GM21447 (cell line): ENCODE data around the gene AQP6.

Experiments
- ATAC-seq: cut with Tn5 transposase; IDR thresholded peaks from one replicate; pipeline ENCODE4 v1.9.1; 2021; ENCODE audit not compliant: unreplicated experiment

AQP6 gene

GRCh38 chr12:49942921-49943624 lies 29.7 kb upstream of the AQP6 start:
- ATAC-seq: no peak

- ATAC-seq: no peak
These were observed 29.2 kb upstream of the AQP6 start for GRCh38 chr12:49943625-49943960.

- ATAC-seq: no peak
These were observed 28.7 kb upstream of the AQP6 start for GRCh38 chr12:49944046-49944445.

- ATAC-seq: no peak
These were observed 28.0 kb upstream of the AQP6 start for GRCh38 chr12:49944718-49945117.

GRCh38 chr12:49945394-49946080 lies 27.2 kb upstream of the AQP6 start:
- peak; percentile 70 for ATAC-seq

DNA sequence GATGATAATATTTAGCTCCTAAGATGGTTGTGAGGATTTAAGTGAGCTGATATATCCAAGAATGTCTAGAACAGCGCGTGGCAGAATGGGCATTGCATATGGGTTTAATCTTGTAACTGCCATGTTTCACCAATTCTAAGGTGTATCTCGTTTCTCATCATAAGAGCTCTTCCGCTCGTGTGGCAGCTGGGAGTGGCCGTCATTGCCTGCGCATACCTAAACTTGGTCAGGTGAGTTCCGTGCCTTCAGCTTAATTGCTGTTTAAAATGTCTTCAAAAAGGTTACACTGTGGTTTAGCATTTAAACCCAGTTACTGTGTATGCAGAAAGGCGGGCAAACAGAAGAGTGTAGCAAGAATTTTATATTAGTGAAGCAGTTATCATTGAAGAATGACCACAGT lies 26.7 kb upstream of the AQP6 start:
- ATAC-seq: no peak

DNA sequence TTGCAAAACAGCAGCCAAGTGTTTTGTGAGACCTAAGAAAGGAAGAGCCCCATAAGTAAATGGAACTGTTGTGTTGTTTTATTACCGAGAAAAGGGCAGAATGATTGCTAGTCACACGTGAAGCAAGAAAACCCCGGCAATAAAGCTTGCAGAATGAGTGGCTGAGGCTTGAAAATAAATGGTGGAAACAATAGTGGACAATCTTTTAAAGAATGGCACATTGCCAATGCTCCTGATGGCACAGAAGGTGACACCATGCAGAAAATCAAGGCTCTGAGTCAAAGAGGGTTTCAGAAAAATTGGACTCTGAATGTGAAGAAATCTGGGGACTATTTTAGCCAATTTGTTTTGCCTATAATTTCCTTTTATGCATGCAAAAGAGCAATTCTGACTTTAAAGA lies 26.2 kb upstream of the AQP6 start:
- no peak for ATAC-seq

GRCh38 chr12:49947593-49948226 lies 25.0 kb upstream of the AQP6 start:
- no peak for ATAC-seq

DNA sequence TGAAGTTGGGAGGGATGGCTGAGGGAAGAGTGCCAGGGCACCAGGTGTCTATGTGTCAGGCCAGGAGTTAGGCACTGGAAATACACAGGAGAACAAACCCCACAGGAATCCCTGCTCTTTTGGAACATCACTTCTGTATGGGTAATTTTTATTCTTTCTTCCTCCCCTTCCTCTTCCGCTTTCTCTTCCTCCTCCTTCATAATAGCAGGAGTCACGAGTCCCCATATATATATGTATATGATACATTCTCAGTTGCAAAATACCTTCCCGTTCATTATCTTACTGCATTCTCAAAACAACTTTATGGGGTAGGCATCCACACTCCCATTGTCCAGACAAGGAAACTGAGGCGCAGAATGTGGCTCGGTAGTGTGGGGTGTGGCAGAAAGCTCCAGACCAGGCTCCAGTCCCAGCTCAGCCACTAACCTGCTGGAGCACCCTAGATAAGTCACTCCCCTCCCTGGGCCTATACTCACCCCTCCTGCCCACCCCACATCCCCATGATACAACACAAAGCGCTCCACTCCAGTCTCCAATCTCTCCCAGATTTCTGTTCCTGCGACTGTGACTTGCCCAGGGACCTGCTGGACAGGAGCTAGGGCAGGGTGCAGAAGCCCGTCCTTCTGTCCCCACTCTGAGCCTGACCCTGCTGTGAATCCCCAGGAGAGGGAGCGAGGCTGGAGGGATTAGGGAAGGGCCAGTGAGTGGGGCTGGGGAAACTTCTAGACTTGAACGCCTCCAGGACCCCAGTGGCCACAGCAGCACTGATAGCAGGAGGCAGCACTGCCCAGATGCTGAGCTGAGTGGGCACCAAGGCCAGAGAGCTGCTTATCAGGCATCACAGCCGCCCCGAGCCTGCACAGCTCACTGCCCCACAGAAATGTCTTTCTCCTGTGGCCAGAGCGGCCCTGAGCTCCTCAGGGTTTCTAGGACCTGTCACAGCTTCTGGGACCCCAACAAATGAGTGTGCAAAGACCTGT lies 23.6 kb upstream of the AQP6 start:
- ATAC-seq: no peak

DNA sequence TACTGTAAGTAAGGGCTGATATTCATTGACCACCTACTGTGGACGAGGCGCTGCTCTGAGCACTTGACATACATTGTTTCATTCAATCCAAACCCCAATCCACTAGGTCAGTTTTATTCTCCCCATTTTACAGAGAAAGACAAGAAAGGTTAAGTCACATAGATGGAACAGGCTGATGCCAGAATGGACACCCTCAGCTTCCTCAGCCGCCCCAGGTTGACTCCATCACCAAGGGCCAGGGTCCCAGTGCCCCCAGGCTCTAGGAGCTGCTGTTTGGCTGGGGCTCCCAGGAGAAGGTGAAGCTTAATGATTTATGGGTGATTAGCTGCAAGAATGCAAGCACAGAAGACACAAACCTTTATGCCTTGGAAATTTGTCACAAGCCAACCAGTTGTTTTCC lies 22.9 kb upstream of the AQP6 start:
- no peak for ATAC-seq

- no peak for ATAC-seq
These were observed 22.2 kb upstream of the AQP6 start, which contains the start of gene AQP2 for GRCh38 chr12:49950273-49951251. Gene AQP2 (plus strand): TSS chr12:49950737. CDS start chr12:49950831, 94 bp downstream.

GRCh38 chr12:49951411-49952240 lies 21.1 kb upstream of the AQP6 start:
- ATAC-seq: no peak

- ATAC-seq: no peak
These were observed 20.2 kb upstream of the AQP6 start for GRCh38 chr12:49952391-49953055.

GRCh38 chr12:49953151-49953550 lies 19.6 kb upstream of the AQP6 start:
- no peak for ATAC-seq

GRCh38 chr12:49953961-49954846 lies 18.5 kb upstream of the AQP6 start:
- no peak for ATAC-seq

DNA sequence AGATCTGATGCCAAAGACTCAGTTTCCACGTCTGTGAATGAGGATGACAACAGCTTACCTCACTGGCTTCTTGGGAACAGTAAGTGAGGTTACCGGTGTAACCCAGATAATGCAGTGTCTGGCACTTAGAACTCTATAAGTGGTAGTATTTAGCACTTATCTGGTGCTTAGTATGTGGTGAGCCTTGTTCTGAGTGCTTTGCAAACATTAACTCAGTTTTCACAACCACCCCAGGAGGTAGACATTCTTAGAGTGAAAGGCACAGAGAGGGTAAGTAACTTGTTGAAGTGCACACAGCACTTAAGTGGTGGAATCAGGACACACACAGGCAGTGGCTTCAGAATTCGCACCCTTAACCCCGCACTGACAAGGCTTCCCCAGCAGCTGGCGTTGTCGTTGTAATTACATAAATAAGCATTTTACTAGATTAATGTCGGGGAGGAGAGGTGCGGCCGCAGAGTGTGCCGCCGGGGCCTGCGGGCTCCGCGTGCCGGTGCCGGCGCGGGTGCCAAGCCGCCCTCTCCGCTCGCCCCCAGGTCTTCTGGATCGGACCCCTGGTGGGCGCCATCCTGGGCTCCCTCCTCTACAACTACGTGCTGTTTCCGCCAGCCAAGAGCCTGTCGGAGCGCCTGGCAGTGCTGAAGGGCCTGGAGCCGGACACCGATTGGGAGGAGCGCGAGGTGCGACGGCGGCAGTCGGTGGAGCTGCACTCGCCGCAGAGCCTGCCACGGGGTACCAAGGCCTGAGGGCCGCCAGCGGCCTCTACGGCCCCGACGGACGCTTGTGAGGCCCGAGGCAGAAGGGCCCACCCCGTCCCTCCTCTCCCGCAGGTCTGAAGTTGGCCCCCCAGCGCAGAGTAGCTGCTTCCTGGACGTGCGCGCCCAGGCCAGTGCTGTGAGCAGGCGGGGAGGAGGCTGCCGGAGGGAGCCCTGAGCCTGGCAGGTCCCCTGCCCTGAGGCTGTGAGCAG lies 17.6 kb upstream of the AQP6 start:
- ATAC-seq: no peak
